IPS DF 4.7 (cell line): ENCODE data around the gene PSMD13.
"Not testable (repeated sequence)": the region's sequence is repeated elsewhere in the genome, so short reads cannot be mapped to it uniquely, and the experiment has no call there.

ENCODE experiments used
- DNase-seq: peaks from one replicate; pipeline ENCODE4 v3.0.0-alpha.2; 2013; ENCODE audit warnings: low spot score; ENCODE audit errors: extremely low read depth

Gene PSMD13

DNA sequence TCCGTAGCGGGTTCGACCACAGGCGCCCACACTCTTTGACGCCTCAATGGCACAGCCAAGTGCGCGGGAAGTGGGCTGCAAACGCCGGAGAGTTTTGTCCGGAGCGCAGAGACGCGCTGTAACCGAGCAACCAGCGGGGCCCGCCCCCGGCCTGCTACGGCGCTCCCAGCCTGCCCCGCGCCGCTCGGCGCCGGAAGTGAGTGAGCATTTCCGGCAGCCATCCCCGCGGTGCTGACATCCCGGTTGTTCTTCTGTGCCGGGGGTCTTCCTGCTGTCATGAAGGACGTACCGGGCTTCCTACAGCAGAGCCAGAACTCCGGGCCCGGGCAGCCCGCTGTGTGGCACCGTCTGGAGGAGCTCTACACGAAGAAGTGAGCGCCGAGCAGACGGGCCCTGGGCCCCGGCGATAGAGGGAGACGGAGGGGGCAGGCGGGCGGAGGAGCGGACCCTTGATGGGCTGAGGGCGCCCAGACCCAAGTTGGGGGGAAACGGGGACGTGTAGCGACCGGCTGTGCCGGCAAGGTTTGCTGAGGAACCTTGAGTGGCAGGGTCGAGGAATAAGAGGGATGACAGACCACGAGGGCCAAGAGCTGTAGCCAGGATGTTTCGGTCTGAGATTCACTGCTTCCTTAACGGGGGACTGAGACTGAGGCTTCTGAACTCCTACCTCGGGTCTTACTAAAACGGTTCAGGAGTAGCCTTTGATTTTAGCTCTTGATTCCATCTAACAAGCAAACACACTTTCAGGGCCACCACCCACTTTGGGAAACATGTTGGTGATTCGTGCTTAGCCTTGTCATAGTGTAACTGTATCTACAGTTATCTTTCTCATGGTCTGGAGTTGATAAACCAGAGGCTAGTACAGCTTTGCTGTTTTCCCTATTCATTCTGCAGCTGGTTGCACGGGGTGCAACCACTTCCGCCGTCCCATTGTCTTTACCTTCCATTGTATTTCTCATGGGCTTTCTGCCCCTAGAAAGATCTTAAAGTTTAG lies at the start of gene PSMD13:
TSS of gene PSMD13 (plus strand) at position 203 of the 994 bp plus-strand sequence. CDS start at position 277, 74 bp downstream.
- peak; percentile 46 for DNase-seq

DNA sequence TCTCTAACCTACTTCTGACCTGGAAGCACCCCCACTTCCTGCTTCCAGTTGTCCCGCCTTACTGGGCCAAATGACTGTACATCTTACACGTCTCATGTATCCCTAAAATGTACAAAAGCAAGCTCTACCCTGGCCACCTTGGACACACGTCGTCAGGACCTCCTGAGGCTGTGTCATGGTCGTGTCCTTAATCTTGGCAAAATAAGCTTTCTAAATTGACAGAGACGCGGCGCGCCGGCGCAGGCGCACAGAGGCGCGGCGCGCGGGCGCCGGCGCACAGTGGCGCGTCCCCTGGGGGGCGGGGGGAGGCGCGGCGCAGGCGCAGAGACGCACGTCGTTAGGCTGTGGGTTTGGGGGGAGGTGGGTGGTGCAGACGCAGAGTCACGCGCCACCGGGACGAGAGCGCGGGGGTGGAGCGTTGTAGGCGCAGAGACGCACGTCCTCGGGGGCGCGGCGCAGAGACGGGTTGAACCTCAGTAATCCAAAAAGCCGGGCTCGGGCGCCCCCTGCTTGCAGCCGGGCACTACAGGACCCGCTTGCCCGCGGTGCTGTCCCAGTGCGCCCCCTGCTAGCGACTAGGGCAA lies 47.5 kb upstream of the PSMD13 start:
- not testable (repeated sequence) for DNase-seq

DNA sequence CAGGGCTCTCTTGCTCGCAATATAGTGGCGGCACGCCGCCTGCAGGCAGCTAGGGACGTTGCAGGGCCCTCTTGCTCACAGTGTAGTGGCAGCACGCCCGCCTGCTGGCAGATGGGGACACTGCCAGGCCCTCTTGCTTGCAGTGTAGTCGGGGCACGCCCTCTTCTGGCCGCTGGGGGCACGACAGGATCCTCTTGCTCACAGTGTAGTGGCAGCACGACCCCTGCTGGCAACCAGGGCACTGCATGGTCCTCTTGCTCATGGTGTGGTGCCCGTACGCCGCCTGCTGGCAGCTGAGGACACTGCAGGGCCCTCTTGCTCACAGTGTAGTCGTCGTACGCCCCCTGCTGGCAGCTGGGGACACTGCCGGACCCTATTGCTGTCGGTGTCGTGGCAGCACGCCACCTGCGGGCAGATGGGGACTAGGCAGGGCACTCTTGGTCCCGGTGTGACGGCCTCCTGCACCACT lies 46.9 kb upstream of the PSMD13 start:
- not testable (repeated sequence) for DNase-seq

DNA sequence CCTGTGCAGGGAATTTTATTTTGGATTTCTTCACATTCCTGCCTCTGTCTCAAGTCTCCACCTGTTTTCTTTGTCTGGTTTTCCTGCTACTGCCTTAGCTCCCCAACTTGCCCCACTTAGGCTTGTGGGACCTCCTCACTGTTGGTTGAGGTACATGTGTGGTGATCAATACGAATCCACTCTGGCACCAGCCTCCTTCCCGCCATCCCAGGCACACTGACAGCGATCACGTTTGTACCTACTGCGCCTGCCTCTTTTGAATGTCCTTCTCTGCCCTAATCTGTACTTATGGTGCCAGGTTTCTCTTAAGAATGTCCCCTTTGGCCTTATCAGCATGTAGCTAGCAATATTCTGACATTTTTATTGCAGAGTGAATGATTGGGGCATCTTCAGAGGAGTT lies 46.2 kb upstream of the PSMD13 start:
- DNase-seq = not testable (repeated sequence)

DNA sequence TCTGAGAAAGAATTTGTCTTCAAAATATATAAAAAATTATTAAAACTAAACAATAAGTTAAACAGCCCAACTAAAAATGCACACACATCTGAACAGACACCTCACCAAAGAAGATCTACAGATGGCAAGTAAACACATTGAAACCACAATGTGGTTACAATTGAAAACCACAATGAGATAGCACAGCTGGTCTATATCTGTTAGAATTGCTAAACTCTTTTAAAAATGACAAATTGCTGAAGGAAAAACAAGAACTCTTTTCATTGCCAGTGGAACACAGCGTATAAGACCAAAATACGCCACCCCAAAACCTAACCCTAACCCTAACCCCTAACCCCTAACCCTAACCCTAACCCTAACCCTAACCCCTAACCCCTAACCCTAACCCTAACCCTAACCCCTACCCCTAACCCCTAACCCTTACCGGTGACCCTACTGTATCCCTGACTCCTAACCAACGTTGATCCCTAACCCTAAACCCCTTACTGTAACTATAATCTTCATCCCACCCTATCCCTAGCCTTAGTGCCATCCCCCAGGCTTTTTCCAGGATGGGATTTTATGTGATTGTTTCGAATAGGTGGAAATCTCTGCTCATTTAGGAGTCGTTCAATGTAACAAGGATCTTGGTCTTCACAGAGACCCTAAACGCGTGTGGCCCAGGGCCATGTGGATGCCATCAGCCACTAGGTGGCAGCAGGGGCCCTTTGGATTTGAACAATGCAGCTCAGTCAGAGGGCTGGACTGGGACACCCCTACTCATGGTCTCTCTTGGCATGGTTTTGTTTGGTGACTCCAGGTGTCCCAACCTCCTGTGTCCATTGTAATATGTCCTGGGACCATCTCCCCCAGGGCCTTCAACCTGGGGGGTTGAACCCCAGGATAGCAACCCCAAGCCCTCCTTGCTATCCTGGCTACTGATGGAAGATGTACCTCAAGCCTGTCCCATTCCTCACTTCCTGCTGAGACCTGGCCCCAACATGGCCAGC lies 45.0 kb upstream of the PSMD13 start:
- not testable (repeated sequence) for DNase-seq

DNA sequence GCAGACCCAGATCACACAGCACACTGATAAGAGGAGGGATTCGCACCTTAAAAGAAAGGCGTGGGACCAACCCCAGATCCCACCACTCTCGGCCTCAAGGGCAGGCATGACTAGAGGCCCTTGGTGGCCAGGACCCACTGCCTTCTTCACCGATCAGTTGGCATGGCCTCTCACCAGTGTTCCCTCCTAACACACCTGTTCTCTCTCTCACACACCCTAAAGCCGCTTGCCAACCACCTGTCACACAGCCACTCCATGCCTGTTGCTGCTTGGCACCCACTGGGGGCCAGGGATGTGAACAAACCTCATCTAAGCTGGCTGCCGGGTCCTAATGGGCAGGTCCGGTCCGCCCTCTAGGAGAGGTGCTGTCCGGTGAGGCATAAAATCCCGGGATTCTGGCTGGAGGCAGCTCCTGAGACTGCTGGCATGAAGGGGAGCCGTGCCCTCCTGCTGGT lies 44.1 kb upstream of the PSMD13 start, which contains the start of gene SCGB1C1:
TSS of gene SCGB1C1 (plus strand) at position 405 of the 455 bp plus-strand sequence. CDS start at position 427, 22 bp downstream.
- DNase-seq = not testable (repeated sequence)

DNA sequence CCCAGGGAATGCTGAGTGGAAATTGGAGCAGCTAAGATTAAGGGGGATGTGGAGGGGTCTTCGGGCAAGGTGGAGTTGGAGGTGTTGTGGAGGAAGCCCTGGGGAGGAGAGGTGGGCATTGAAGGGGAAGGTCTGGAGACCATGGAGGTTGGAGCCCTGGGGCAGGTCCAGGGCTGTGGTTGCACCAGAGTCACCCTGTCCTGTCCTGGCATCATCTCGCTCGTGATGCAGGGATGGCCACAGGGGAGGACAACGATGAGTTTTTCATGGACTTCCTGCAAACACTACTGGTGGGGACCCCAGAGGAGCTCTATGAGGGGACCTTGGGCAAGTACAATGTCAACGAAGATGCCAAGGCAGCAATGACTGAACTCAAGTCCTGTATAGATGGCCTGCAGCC lies 43.3 kb upstream of the PSMD13 start:
- DNase-seq = not testable (repeated sequence)

DNA sequence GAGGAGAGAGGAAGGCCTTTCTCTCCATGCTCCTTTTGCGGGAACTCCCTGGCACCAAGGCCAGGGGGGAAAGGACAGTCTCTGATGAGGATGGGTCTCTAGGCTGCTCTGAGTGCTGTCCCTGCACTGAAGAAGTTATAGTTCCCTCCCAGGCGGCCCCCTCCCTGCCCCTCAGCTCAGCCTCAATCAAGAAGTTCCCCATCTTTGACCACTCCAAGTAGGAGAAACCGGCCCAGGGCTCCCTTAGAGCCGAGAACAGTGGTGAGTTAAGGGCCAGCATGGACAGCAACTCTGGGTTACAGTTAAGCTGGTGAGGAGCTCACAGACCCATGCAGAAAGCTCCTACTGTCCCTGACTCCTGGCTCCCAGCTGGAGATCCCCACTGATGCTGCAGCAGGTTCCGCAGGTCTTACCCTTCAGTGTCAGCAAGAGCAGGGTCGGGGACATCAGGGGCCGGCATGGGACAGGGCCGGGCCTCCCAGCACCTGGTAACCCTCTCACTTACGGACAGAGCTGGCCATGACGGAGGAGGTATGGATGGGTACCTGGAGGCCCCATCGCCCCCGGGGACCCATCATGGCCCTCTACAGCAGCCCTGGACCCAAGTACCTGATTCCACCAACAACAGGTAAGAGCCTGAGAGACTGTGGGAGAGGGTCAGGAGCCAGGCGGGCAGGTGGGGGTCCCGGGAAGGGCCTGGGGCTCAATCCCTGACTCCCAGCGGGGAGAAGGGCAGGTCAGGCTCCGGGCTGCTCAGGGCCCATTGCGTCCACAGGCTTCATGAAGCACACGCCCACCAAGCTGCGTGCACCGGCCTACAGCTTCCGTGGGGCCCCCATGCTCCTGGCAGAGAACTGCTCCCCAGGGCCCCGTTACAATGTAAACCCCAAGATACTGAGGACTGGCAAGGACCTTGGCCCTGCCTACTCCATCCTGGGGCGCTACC lies 39.7 kb upstream of the PSMD13 start:
- no peak for DNase-seq

DNA sequence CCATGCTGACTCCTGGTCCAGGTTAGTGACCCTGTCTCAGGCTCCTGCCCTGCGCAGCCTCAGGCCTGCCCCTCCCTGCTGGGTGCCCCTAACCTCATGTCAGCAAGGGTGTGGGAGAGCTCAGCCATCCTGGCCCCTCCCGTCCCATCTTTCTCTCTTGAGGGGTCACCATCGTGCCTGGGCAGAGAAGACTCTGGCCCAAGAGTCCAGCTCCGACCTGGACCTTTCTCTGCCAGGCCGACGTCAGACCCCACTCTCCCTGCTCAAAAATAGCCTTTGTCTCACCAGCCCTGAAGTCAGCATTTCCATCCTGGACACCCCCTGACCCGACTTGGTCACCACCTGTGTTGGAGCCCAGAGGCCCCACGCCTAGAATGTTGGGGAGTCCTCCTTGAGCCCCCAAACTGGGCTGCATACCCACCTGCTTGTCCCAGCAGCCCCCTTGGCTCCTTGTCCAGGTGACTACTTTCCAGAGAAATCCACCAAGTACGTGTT lies 39.0 kb upstream of the PSMD13 start:
- DNase-seq = no peak

DNA sequence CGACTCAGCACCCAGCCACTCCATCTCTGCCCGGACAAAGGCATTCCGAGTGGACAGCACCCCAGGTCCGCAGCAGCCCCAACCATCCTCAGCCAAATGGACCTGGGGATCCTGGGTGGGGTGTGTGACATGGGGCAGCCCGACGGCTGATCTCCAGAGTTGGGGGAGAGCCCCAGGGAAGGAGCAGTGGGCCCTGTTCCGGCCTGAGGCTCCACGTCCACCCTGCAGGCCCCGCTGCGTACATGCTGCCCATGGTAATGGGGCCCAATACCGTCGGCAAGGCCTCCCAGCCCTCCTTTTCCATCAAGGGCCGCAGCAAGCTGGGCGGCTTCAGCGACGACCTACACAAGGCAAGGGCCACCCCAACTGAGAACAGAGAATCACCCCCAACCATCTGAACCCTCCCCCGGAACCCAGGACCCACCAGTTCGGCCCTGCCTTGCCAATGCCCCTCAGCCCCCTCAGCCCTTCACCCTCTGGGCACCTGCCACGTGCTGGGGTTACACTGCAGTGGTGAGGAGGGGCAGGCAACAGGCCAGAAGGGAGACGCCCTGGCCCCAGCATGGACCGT lies 38.5 kb upstream of the PSMD13 start:
- DNase-seq = no peak

DNA sequence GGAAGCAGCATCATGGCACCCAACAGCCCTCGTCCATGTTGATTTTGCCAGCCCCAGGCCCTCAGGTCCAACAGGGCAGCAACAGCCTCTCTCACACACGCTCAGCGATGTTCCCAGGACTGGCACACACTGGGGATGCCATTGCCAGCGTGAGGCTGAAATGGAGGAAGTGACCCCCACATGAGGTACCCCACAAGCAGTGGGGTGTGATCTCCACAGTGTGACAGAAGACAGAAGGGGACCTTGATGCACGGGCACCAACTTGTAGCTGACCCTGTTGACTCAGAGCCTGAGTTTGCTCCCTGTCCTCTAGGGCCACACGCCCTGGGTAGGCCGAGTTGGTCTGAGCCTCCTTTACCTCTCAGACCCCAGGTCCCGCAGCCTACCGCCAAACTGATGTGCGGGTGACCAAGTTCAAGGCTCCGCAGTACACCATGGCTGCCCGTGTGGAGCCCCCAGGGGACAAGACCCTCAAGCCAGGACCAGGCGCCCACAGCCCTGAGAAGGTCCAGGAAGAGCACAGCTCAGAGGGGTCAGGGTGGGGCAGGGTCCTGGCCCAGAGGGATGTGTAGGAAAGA lies 37.7 kb upstream of the PSMD13 start:
- no peak for DNase-seq

DNA sequence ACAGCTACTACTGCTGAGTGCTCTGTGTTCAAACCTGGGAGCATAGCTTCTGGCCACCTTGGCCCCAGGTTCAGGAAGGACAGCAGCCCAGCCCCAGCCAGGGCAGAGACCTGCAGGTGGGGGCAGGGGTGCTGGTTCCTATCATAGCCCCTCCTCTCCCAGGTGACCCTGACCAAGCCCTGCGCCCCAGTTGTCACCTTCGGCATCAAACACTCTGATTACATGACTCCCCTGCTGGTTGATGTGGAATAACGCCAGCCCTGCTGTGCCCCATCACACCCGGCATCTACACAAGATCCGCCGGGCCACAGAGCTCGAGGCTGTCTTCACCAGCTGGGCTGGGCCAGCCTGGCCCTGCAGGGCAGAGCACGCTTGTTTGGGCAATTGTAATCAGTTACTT lies 37.0 kb upstream of the PSMD13 start:
- DNase-seq = no peak

DNA sequence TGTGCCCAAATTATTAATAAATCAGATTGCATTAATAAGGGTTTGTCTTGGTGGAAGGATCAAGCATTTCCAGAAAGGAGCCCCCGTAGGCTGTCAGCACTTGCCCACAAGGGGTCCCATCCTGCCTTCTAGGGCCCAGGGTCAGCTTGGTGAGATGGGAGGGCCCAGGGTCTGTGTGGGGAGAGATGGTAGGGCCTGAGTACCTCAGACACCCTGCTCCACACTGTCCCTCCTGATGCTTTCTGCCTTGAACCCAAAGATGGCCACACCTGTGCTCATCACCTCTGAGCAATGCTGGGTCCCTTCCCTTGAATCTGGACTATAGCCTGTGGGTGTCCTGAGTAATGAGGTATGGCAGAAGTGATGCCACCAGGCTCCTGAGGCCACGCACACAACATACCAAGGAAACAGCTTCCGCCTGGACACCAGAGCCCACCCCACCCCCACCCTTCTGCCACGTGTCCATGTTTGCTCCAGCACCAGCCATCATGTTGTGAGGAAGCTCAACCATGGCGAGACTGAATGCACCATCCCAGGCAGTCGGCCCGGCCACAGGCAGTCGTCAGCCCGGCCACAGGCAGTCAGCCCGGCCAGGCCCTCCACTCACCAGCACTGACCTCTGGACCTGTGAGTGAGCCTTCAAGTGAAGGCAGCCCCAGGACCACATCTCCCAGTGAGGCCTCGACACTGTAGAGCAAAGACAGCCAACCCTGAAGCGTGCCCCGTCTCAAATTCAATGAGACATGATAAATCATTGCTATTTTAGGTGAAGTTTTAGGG lies 36.4 kb upstream of the PSMD13 start:
- no peak for DNase-seq

DNA sequence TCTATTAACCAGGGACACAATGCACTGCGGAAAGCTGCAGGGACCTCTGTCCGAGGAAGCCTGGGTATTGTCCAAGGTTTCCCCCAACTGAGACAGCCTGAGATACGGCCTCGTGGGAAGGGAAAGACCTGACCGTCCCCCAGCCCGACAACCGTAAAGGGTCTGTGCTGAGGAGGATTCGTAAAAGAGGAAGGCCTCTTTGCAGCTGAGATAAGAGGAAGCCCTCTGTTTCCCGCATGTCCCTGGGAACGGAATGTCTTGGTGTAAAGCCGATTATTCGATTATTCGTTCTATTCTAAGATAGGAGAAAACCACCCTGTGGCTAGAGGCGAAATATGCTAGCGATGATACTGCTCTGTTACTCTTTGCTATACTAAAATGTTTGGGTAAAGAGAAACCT lies 34.8 kb upstream of the PSMD13 start:
- no peak for DNase-seq

DNA sequence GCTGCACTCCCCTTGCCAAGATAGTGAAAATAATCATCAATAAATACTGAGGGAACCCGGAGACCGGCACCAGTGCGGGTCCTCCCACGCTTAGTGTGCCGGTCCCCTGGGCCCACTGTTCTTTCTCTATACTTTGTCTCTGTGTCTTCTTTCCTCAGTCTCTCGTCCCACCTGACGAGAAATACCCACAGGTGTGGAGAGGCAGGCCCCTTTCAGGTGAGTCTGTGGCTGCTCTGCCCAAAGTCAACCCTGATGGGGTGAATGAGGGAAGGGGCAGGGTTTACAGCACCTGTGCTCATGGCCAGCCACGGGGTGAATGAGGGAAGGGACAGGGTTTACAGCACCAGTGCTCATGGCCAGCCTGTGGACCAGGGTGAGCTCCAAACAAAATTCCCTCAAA lies 34.3 kb upstream of the PSMD13 start:
- DNase-seq = no peak

DNA sequence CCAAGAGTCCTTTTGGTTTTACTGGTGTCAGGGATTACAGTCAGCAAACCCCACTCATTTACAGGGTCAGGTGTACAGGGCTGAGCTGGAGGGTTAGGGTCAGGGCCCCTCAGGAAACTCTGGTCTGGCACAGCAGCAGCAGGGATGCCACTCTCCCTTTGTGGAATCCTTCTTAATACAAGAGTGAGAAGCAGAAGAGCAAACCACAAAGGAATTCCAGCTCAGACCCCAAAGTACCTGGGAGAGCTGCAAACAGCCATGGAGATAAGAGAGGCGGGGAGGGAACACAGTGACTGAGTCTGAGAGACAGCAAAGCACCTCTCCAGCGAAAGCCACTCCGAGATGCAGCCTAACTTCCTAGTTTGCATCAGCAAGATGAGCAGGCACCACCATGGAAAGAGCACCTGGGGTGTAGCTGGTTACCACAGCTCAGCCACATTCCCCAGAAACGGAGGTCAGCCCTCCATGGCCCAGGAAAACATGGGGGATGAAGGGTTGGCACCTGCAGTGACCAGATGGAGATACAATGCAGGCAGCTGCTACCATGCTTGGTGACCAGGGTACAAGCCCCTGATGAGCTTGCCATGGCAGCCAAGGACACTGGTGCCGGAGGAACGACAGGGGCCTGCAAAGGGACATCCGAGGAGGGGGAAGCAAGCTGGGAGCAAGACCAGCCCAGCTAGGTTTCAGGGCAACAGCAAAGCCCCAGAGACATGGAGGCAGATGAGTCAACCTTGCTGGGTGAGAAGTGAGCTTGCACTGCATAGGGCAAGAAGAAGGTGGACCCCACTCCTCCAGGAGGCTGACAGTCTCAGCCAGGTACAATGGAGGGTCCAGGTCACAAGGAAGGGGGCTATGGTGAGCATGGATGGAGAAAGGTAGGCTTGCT lies 33.5 kb upstream of the PSMD13 start:
- DNase-seq = no peak

DNA sequence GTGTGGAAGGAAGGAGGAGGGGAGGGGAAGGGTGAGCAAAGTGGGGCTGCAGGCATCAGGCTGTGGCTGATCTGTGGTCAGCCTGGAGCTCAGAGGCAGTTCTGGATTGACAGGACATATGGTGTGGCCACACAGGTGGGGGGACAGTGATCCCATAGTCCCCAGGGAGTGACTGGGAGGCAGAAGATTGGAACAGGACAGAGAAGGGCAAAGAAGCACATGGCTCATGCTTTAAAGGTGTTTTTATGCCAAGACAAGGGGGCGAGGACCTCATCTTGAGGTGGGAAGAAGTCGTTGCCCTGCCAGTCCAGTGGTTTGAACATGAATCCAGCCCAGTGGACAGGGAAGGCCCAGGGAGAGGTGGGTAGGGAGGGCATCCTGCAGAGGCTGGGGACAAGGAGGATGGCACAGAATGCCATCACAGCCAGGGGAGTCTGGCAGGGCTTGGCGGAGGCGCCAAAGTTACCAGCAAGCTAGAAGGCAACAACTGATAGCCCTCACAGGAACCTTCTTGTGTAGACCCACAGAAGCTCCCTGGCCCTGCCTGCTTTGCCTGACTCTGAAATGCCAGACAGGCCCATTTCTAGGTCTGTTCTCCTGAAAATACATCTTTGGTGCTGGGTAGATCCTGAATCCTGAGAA lies 32.7 kb upstream of the PSMD13 start:
- no peak for DNase-seq
